Adrenal gland (tissue), 5 donors: ENCODE measurements around the gene TMEM121B.

ENCODE experiments used
- POLR2A ChIP-seq, 2 donors: fragments of 450-650 bp; IDR thresholded peaks; one replicate each; pipeline ENCODE4 v1.6.1; 2017; ENCODE audit warnings: antibody characterized with exemption in 2 of 2, mild to moderate bottlenecking in 2 of 2, moderate library complexity in 1 of 2
- TF ChIP-seq, protein P1 (sequence below), 6 experiments: fragments of 450-650 bp in 4 of 6; fragments of 200-600 bp in 2 of 6; sonication (generic) in 1 of 6; IDR thresholded peaks; 1 replicate in 5 of 6; 2 replicates in 1 of 6; pipeline versions ENCODE4 v1.5.1 to v1.8.0; 2016 to 2021; ENCODE audit warnings: antibody characterized with exemption in 6 of 6, mild to moderate bottlenecking in 2 of 6, moderate library complexity in 1 of 6
- donor health status: DM: no; HTN: no; CAD: no.

DNA sequence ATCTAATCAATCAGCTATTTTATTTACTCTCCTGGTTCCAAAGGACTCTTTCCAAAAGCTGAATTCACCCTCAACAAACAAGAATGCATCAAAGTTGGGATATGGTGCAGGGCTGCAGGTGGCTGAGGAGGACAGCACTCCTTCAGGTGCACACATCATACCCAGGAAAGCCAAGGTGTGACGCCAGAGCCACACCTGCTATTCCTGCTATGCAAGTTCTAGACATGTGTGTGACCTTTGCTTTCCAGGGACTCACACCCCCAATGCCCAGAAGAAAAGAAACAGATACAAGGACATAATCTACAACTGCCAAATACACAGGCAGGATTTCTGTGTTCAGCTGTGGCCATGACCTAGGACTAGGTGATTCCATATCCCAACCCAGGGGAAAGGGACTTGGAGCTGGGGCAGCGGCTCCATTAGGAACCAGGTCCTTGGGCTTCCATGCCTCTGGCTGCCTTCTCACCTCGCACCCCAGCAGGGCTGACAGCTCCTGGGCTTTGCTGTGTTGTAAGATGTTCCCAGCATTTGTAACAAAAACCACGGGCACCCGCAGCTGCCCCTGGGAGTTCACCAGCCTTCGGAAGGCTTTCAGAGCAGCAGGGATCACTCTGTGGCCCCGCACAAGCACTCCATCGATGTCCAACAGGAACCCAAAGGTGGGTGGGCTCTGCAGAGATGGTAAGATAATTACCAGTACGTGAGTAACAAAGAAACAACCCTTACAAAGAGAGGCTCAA lies 28.1 kb upstream of the TMEM121B start:
- TF ChIP-seq, protein P1, sequence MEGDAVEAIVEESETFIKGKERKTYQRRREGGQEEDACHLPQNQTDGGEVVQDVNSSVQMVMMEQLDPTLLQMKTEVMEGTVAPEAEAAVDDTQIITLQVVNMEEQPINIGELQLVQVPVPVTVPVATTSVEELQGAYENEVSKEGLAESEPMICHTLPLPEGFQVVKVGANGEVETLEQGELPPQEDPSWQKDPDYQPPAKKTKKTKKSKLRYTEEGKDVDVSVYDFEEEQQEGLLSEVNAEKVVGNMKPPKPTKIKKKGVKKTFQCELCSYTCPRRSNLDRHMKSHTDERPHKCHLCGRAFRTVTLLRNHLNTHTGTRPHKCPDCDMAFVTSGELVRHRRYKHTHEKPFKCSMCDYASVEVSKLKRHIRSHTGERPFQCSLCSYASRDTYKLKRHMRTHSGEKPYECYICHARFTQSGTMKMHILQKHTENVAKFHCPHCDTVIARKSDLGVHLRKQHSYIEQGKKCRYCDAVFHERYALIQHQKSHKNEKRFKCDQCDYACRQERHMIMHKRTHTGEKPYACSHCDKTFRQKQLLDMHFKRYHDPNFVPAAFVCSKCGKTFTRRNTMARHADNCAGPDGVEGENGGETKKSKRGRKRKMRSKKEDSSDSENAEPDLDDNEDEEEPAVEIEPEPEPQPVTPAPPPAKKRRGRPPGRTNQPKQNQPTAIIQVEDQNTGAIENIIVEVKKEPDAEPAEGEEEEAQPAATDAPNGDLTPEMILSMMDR (IDR thresholded peaks at IDR 0.05), result no peak
- no peak for TF ChIP-seq POLR2A (IDR thresholded peaks at IDR 0.05)
